ENCODE results near the gene EIF4G3.
A peak's percentile ranks its signal among the peaks of the same experiment; 100 is the strongest.

Gene EIF4G3

GRCh38 chr1:20964540-20965484 lies 211.9 kb downstream of the EIF4G3 start:
- no peak overlapping the region for H3K4me3 ChIP-seq (ENCODE audit: insufficient read depth, low read length, poor library complexity, severe bottlenecking)
- no peak overlapping the region for H2AFZ ChIP-seq (ENCODE audit: low read depth, low read length, severe bottlenecking)
- no peaks in the 10 kb centered on the region for H4K20me1 ChIP-seq (ENCODE audit: low read depth, low read length)
- no peaks in the 10 kb centered on the region for H3K79me2 ChIP-seq (ENCODE audit: insufficient read depth, low read length)
- peaks cover 14% of the 10 kb centered on the region for H3F3A ChIP-seq (ENCODE audit: insufficient read depth)
- peaks cover 9% of the 10 kb centered on the region; the same call in 1 of the 2 replicates for H3K36me3 ChIP-seq (ENCODE audit: low read length)
- TF ChIP-seq CTCF (IDR thresholded peaks at IDR 0.05; ENCODE audit: insufficient read depth, low read length, poor library complexity, severe bottlenecking) (no peak), EZH2phosphoT487 (conservative IDR thresholded peaks at IDR 0.05; ENCODE audit: low read length) (no peak)
- no peak overlapping the region for H3K9ac ChIP-seq (ENCODE audit: low read length)
- no peaks in the 10 kb centered on the region for H3K9me3 ChIP-seq (ENCODE audit: insufficient read depth, low read length)
- H3K27me3 ChIP-seq (ENCODE audit: low read length): no peaks in the 10 kb centered on the region
- H3K4me2 ChIP-seq (ENCODE audit: low read depth, low read length, poor library complexity, severe bottlenecking): peak overlapping the region; percentile 34
- H3K9me2 ChIP-seq (replicated peaks; ENCODE audit: insufficient read depth, low read length): no peaks in the 10 kb centered on the region
- peak overlapping the region; percentile 53 for H3K27ac ChIP-seq (ENCODE audit: low read depth, low read length)

- Histone ChIP-seq H3K27me3 (ENCODE audit: low read length) (no peaks in the 10 kb centered on the region), H2AFZ (ENCODE audit: low read depth, low read length, severe bottlenecking) (no peak overlapping the region), H3K4me3 (ENCODE audit: insufficient read depth, low read length, poor library complexity, severe bottlenecking) (no peak overlapping the region), H3K4me2 (ENCODE audit: low read depth, low read length, poor library complexity, severe bottlenecking) (no peak overlapping the region), H3K9me3 (ENCODE audit: insufficient read depth, low read length) (no peaks in the 10 kb centered on the region), H3K9me2 (replicated peaks; ENCODE audit: insufficient read depth, low read length) (no peaks in the 10 kb centered on the region), H3K79me2 (ENCODE audit: insufficient read depth, low read length) (no peaks in the 10 kb centered on the region), H4K20me1 (ENCODE audit: low read depth, low read length) (no peaks in the 10 kb centered on the region), H3F3A (ENCODE audit: insufficient read depth) (peaks cover 14% of the 10 kb centered on the region), H3K9ac (ENCODE audit: low read length) (no peak overlapping the region), H3K36me3 (ENCODE audit: low read length) (no peaks in the 10 kb centered on the region), H3K27ac (ENCODE audit: low read depth, low read length) (no peak overlapping the region)
- TF ChIP-seq EZH2phosphoT487 (conservative IDR thresholded peaks at IDR 0.05; ENCODE audit: low read length): no peak
- TF ChIP-seq CTCF (IDR thresholded peaks at IDR 0.05; ENCODE audit: insufficient read depth, low read length, poor library complexity, severe bottlenecking): no peak
Measured at GRCh38 chr1:20962576-20963258, 214.0 kb downstream of the EIF4G3 start.

- no peaks in the 10 kb centered on the region for H3K36me3 ChIP-seq (ENCODE audit: low read length)
- no peak overlapping the region for H3K27ac ChIP-seq (ENCODE audit: low read depth, low read length)
- no peaks in the 10 kb centered on the region for H3K27me3 ChIP-seq (ENCODE audit: low read length)
- H4K20me1 ChIP-seq (ENCODE audit: low read depth, low read length): no peaks in the 10 kb centered on the region
- no peaks in the 10 kb centered on the region for H3K9me2 ChIP-seq (replicated peaks; ENCODE audit: insufficient read depth, low read length)
- no peak for TF ChIP-seq EZH2phosphoT487 (conservative IDR thresholded peaks at IDR 0.05; ENCODE audit: low read length)
- no peaks in the 10 kb centered on the region for H3K9me3 ChIP-seq (ENCODE audit: insufficient read depth, low read length)
- H2AFZ ChIP-seq (ENCODE audit: low read depth, low read length, severe bottlenecking): no peak overlapping the region
- no peak overlapping the region for H3K4me2 ChIP-seq (ENCODE audit: low read depth, low read length, poor library complexity, severe bottlenecking)
- H3K9ac ChIP-seq (ENCODE audit: low read length): no peak overlapping the region
- H3K4me3 ChIP-seq (ENCODE audit: insufficient read depth, low read length, poor library complexity, severe bottlenecking): no peak overlapping the region
- H3F3A ChIP-seq (ENCODE audit: insufficient read depth): no peaks in the 10 kb centered on the region
- no peaks in the 10 kb centered on the region; the same call in 1 of the 2 replicates for H3K79me2 ChIP-seq (ENCODE audit: insufficient read depth, low read length)
Measured at GRCh38 chr1:20958430-20958829, 218.3 kb downstream of the EIF4G3 start.
